Calu3 (cell line): ENCODE data around the gene GABRE. TPM values are rescaled to one million over a fixed set of nuclear protein-coding genes. Genes with fewer than 3 reads are reported as not detected.

Source experiments
- Bru-seq: library from RNA; stranded (reverse); fragments of 400-500 nt; gene quantifications from one replicate; lab custom pipeline; 2021; lab: Mats Ljungman, UMichigan
- BruChase-seq, 2 experiments: library from RNA; stranded (reverse); fragments of 400-500 nt; gene quantifications; one replicate each; lab custom pipeline; 2021; lab: Mats Ljungman, UMichigan
- BruUV-seq: library from RNA; stranded (reverse); fragments of 400-500 nt; replicated peaks from 2 replicates; lab custom pipeline; 2021; lab: Mats Ljungman, UMichigan
- CTCF ChIA-PET: fragments of 300-600 bp; sonication (Branson Sonifier 250); formaldehyde crosslinking; loops from one replicate; lab custom pipeline; 2022; ENCODE audit warnings: antibody characterized with exemption; lab: Charles Lee
- DNase-seq: peaks from one replicate; pipeline ENCODE4 v3.0.0; 2022
- H3K27ac Mint-ChIP-seq: one replicate; pipeline ENCODE4 v1.8.0; 2022; ENCODE audit warnings: mixed read lengths; ENCODE audit not compliant: unreplicated experiment
- H3K27me3 Mint-ChIP-seq: one replicate; pipeline ENCODE4 v1.8.0; 2022; ENCODE audit warnings: mixed read lengths; ENCODE audit not compliant: unreplicated experiment
- H3K36me3 Mint-ChIP-seq: one replicate; pipeline ENCODE4 v1.8.0; 2022; ENCODE audit warnings: mild to moderate bottlenecking, moderate library complexity, mixed read lengths; ENCODE audit not compliant: insufficient read depth, unreplicated experiment
- H3K4me1 Mint-ChIP-seq: one replicate; pipeline ENCODE4 v1.8.0; 2022; ENCODE audit warnings: mild to moderate bottlenecking, low read depth, mixed read lengths; ENCODE audit not compliant: unreplicated experiment
- H3K4me3 Mint-ChIP-seq: one replicate; pipeline ENCODE4 v1.8.0; 2022; ENCODE audit warnings: mild to moderate bottlenecking, low read depth, moderate library complexity, mixed read lengths; ENCODE audit not compliant: unreplicated experiment
- H3K9me3 Mint-ChIP-seq: one replicate; pipeline ENCODE4 v1.8.0; 2022; ENCODE audit warnings: low read depth, mixed read lengths; ENCODE audit not compliant: unreplicated experiment
- intact Hi-C: fragments of 100-400 bp; cut with micrococcal nuclease; formaldehyde crosslinking; loops from one replicate; pipeline ENCODE4 v1.10.0; 2022; ENCODE audit not compliant: unreplicated experiment
- long read RNA-seq: library from polyadenylated mRNA; stranded (forward); transcript quantifications from one replicate; pipeline ENCODE4 v2.0.0, GENCODE V29; 2022
- total RNA-seq: library from RNA; stranded (reverse); gene quantifications from 2 replicates; pipeline ENCODE4 v1.2.3, GENCODE V29; 2022
- TF ChIP-seq, protein P1 (sequence below): fragments of 200-600 bp; IDR thresholded peaks from one replicate; pipeline ENCODE4 v1.8.0; 2022; ENCODE audit warnings: antibody characterized with exemption; ENCODE audit not compliant: unreplicated experiment

Gene GABRE, protein sequence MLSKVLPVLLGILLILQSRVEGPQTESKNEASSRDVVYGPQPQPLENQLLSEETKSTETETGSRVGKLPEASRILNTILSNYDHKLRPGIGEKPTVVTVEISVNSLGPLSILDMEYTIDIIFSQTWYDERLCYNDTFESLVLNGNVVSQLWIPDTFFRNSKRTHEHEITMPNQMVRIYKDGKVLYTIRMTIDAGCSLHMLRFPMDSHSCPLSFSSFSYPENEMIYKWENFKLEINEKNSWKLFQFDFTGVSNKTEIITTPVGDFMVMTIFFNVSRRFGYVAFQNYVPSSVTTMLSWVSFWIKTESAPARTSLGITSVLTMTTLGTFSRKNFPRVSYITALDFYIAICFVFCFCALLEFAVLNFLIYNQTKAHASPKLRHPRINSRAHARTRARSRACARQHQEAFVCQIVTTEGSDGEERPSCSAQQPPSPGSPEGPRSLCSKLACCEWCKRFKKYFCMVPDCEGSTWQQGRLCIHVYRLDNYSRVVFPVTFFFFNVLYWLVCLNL
- total RNA-seq (60.5 and 71.9 TPM in 2 replicates), Bru-seq, nascent RNA (percentile 74 among the genes with signal in this experiment), BruChase-seq, experiment 1, labeled RNA remaining after a 6-hour chase (percentile 79 among the genes with signal in this experiment), BruChase-seq, experiment 2, labeled RNA remaining after a 2-hour chase (percentile 87 among the genes with signal in this experiment)
- long read RNA-seq: 0 reads

DNA sequence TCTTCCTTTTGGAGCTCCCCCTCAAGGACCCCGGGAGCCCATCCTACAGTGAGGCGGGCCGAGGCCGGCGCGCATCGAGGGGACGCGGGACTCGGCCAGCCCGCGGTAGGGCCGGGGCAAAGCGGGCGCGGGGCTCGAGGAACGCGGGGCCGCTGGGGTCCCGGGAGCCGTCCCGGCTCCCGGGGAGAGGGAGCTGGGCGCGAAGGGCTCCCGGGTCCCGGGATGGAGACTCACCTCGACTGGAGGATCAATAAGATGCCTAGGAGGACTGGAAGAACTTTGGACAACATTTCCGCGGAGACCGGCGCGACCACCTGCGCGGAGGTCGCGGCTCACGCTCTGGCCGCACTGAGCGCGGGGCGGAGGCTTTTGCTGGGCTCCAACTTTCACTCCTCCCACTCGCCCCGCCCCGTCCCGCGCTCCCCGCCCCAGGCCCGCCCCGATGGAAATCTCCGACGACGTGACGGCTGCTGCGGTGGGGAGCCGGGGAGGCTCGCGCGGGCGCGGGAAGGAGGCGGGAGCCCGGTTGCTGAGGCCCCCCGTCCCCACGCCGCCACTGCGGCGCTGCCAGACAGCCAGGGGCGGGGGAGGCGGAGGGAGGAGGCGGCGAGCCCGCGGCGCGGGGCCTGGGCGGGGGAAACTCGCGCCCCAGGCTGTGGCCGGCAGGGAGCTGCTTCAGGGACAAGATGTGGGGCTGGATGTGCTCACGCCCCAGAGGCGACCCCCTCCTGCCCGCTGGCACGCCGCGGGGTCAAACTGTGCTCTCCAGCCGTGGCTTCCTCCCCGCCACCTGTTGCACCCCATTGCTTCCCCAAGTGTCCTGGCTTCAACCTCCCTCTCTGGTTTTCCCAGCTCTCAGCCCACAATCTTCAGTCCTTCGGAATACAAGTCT, at the start of gene GABRE:
TSS of gene GABRE (minus strand) at position 341 of the 892 bp plus-strand sequence. CDS start at position 290, 51 bp downstream.
- DNase-seq: peak; percentile 69
- Mint-ChIP-seq H3K36me3 (peaks cover 17% of the 10 kb centered on the region), H3K27ac (peak within 1 kb of the TSS; percentile 80), H3K27me3 (no peaks in the 10 kb centered on the region), H3K4me3 (peak within 1 kb of the TSS; percentile 81), H3K9me3 (no peaks in the 10 kb centered on the region), H3K4me1 (peaks cover 26% of the 10 kb centered on the region)
- CTCF ChIA-PET: no interaction called here
- TF ChIP-seq, protein P1, sequence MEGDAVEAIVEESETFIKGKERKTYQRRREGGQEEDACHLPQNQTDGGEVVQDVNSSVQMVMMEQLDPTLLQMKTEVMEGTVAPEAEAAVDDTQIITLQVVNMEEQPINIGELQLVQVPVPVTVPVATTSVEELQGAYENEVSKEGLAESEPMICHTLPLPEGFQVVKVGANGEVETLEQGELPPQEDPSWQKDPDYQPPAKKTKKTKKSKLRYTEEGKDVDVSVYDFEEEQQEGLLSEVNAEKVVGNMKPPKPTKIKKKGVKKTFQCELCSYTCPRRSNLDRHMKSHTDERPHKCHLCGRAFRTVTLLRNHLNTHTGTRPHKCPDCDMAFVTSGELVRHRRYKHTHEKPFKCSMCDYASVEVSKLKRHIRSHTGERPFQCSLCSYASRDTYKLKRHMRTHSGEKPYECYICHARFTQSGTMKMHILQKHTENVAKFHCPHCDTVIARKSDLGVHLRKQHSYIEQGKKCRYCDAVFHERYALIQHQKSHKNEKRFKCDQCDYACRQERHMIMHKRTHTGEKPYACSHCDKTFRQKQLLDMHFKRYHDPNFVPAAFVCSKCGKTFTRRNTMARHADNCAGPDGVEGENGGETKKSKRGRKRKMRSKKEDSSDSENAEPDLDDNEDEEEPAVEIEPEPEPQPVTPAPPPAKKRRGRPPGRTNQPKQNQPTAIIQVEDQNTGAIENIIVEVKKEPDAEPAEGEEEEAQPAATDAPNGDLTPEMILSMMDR: no peak
- no TSS peak for BruUV-seq
- intact Hi-C loops: loop anchor here (5.0 kb wide), 1 partner anchor 172 kb away; no protein-coding TSS in a partner anchor

DNA sequence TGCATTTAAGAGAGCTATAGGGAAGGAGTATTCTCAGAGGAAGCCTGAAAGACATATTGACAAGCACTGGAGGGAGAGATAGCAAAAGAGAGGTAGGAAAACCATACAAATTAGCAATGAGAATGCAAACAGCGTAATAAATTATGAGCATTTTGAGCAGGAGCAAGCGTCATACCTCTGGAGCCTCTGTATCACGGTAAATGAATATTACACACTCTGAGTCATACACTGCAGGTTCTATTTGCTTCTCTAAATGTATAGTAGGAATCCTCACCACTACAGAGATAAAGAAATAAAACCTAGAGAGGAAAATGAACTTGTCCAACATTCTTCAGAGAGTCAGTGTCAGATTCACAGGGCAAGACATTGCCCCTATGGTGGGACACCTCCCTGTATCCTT, 46.4 kb upstream of the GABRE start:
- Mint-ChIP-seq H3K27ac (no peak overlapping the region), H3K36me3 (no peaks in the 10 kb centered on the region), H3K9me3 (peaks cover 4% of the 10 kb centered on the region), H3K27me3 (no peaks in the 10 kb centered on the region), H3K4me3 (no peak overlapping the region), H3K4me1 (no peaks in the 10 kb centered on the region)
- no TSS peak for BruUV-seq
- intact Hi-C loops: no loop called here
- DNase-seq: no peak
- CTCF ChIA-PET: no interaction called here
- TF ChIP-seq, protein P1: no peak

DNA sequence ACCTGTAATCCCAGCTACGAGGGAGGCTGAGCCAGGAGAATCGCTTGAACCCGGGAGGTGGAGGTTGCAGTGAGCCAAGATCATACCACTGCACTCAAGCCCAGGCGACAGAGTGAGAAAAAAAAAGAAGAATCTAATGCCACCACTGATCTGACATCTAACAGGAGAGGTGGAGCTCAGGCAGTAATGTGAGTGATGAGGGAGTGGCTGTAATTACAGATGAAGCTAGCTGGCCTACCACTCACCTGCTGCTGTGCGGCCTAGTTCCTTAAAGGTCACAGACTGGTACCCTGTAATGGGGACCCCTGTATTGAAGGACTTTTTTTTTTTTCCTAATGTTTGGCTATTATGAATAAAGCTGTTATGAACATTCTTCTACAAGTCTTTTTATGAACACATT, 25.3 kb upstream of the GABRE start:
- H3K9me3 Mint-ChIP-seq: no peaks in the 10 kb centered on the region
- BruUV-seq: no TSS peak
- DNase-seq: no peak
- CTCF ChIA-PET: interaction anchor here (0.5 to 0.7 kb wide), 2 partner anchors 15 to 296 kb away, joined by 3 to 5 read pairs; no protein-coding TSS in a partner anchor
- H3K4me3 Mint-ChIP-seq: no peak overlapping the region
- no peak overlapping the region for H3K27ac Mint-ChIP-seq
- no peaks in the 10 kb centered on the region for H3K36me3 Mint-ChIP-seq
- H3K4me1 Mint-ChIP-seq: peaks cover 16% of the 10 kb centered on the region
- TF ChIP-seq, protein P1: no peak
- H3K27me3 Mint-ChIP-seq: no peaks in the 10 kb centered on the region
- intact Hi-C loops: no loop called here

DNA sequence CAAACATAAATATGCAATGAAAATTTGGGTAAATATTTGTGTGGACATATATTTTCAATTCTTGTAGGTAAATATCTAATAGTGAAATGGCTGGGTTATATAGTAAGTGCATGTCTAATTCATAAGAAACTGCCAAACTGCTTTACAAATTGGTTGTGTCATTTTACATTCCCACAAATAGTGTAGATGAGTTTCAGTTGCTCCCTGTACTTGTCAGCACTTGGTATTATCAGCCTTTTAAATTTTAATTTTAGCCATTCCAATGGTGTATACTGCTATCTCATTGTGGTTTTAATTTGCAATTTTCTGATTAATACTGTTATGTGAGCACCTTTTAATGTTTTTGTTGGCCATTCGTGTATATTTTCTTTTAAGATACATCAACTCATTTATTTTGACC, 23.1 kb upstream of the GABRE start:
- Mint-ChIP-seq H3K27me3 (no peaks in the 10 kb centered on the region), H3K4me1 (peaks cover 24% of the 10 kb centered on the region), H3K27ac (no peak overlapping the region), H3K9me3 (no peaks in the 10 kb centered on the region), H3K4me3 (no peak overlapping the region), H3K36me3 (no peaks in the 10 kb centered on the region)
- no TSS peak for BruUV-seq
- CTCF ChIA-PET: no interaction called here
- intact Hi-C loops: no loop called here
- no peak for DNase-seq
- TF ChIP-seq, protein P1: no peak
